Measurements from ENCODE around the gene GPR157.
"Not testable (repeated sequence)": the region's sequence is repeated elsewhere in the genome, so short reads cannot be mapped to it uniquely, and the experiment has no call there.

The GPR157 gene

GRCh38 chr1:9118186-9118585 lies 10.7 kb downstream of the GPR157 start:
- DNase-seq (ENCODE audit: low read depth in 2 of 2), result no peak

- no peak for DNase-seq (ENCODE audit: low read depth in 2 of 2)
Observed at GRCh38 chr1:9115351-9116205, 13.3 kb downstream of the GPR157 start.

GRCh38 chr1:9112961-9113880 lies 15.7 kb downstream of the GPR157 start:
- DNase-seq (ENCODE audit: low read depth in 2 of 2), result no peak

- no peak for DNase-seq (ENCODE audit: low read depth in 2 of 2)
Observed at GRCh38 chr1:9111957-9112356, 16.9 kb downstream of the GPR157 start.

GRCh38 chr1:9111357-9111691 lies 17.6 kb downstream of the GPR157 start:
- DNase-seq (ENCODE audit: low read depth in 2 of 2), result no peak

- peak; percentile 74 to 75 for DNase-seq (ENCODE audit: low read depth in 2 of 2)
Observed at GRCh38 chr1:9110669-9111356, 18.1 kb downstream of the GPR157 start.

GRCh38 chr1:9108056-9108665 lies 20.7 kb downstream of the GPR157 start:
- DNase-seq (ENCODE audit: low read depth in 2 of 2), result no peak

GRCh38 chr1:9107136-9107535 lies 21.8 kb downstream of the GPR157 start:
- no peak for DNase-seq (ENCODE audit: low read depth in 2 of 2)

- no peak for DNase-seq (ENCODE audit: low read depth in 2 of 2)
Observed at GRCh38 chr1:9106286-9106685, 22.6 kb downstream of the GPR157 start.

GRCh38 chr1:9105336-9105867 lies 23.5 kb downstream of the GPR157 start:
- no peak for DNase-seq (ENCODE audit: low read depth in 2 of 2)

- no peak for DNase-seq (ENCODE audit: low read depth in 2 of 2)
Observed at GRCh38 chr1:9101510-9102146, 27.3 kb downstream of the GPR157 start.

- DNase-seq (ENCODE audit: low read depth in 2 of 2), result no peak
Observed at GRCh38 chr1:9100471-9101043, 28.3 kb downstream of the GPR157 start.

GRCh38 chr1:9099555-9099954 lies 29.3 kb downstream of the GPR157 start:
- DNase-seq (ENCODE audit: low read depth in 2 of 2), result no peak

GRCh38 chr1:9097947-9098705 lies 30.8 kb downstream of the GPR157 start:
- DNase-seq (ENCODE audit: low read depth in 2 of 2), result no peak

GRCh38 chr1:9095818-9096217 lies 33.1 kb downstream of the GPR157 start:
- DNase-seq (ENCODE audit: low read depth in 2 of 2), result no peak

GRCh38 chr1:9093996-9094595 lies 34.8 kb downstream of the GPR157 start:
- DNase-seq (ENCODE audit: low read depth in 2 of 2), result not testable (repeated sequence)

GRCh38 chr1:9093581-9093980 lies 35.3 kb downstream of the GPR157 start:
- DNase-seq (ENCODE audit: low read depth in 2 of 2), result no peak

- DNase-seq (ENCODE audit: low read depth in 2 of 2), result no peak
Observed at GRCh38 chr1:9093091-9093490, 35.8 kb downstream of the GPR157 start.

GRCh38 chr1:9088807-9089206 lies 40.1 kb downstream of the GPR157 start:
- DNase-seq (ENCODE audit: low read depth in 2 of 2), result no peak
